Activated CD4-positive, alpha-beta T cell treated with anti-CD3 and anti-CD28 coated beads, Interleukin-2, amount 10 ng/mL, durations not matched to agents 24 days and 14 days (primary cell): Measurements from ENCODE around the gene C1QL3. TPM values are rescaled to one million over a fixed set of nuclear protein-coding genes. Genes with fewer than 3 reads are reported as not detected.

ENCODE experiments used
- DNase-seq: peaks from one replicate; pipeline ENCODE4 v3.0.0; 2022
- H3K27ac Mint-ChIP-seq: one replicate; pipeline ENCODE4 v1.8.0; 2022; ENCODE audit warnings: mild to moderate bottlenecking, mixed read lengths
- H3K27me3 Mint-ChIP-seq: one replicate; pipeline ENCODE4 v1.8.0; 2022; ENCODE audit warnings: mixed read lengths
- H3K36me3 Mint-ChIP-seq: one replicate; pipeline ENCODE4 v1.8.0; 2022; ENCODE audit warnings: low read depth, mild to moderate bottlenecking, mixed read lengths
- H3K4me1 Mint-ChIP-seq: one replicate; pipeline ENCODE4 v1.8.0; 2021; ENCODE audit warnings: mixed read lengths
- H3K4me3 Mint-ChIP-seq: one replicate; pipeline ENCODE4 v1.8.0; 2022; ENCODE audit warnings: mild to moderate bottlenecking, moderate library complexity, mixed read lengths
- H3K9me3 Mint-ChIP-seq: one replicate; pipeline ENCODE4 v1.8.0; 2021; ENCODE audit warnings: mixed read lengths
- intact Hi-C: fragments of 100-400 bp; cut with micrococcal nuclease; formaldehyde crosslinking; loops from one replicate; pipeline ENCODE4 v1.15.1; 2023
- total RNA-seq: library from RNA; stranded (reverse); gene quantifications from 2 replicates; pipeline ENCODE4 v1.2.3, GENCODE V29; 2022

The C1QL3 gene
- total RNA-seq, 1 donor from 2014 or later: not detected

DNA sequence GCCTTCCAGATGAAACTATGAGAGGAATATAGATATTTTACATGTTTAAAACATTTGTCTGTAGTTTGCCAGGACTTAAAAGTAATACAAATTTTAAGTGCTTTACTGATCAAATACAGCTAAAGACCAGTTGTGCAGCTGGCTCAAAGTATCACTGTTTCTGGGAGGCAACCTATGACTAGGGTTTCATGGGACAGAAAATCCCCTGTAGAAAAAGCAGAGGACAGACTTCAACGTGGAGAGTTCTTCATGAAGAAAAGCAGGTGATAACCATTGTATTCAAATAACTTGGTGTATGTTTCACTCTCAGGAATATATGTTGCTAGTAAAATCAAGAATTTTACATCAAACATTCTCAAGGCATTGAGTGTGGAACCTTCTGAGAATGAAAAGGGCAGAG is 43.9 kb downstream of the C1QL3 start:
- Mint-ChIP-seq H3K27me3 (no peaks in the 10 kb centered on the region), H3K4me1 (no peaks in the 10 kb centered on the region), H3K4me3 (no peak overlapping the region), H3K27ac (no peak overlapping the region), H3K9me3 (no peaks in the 10 kb centered on the region), H3K36me3 (no peaks in the 10 kb centered on the region)
- intact Hi-C loops: no loop called here
- DNase-seq: no peak

GRCh38 chr10:16472828-16473227 is 48.9 kb downstream of the C1QL3 start:
- Mint-ChIP-seq H3K4me3 (no peak overlapping the region), H3K27ac (no peak overlapping the region), H3K36me3 (peaks cover 11% of the 10 kb centered on the region), H3K4me1 (peaks cover 6% of the 10 kb centered on the region), H3K9me3 (no peaks in the 10 kb centered on the region), H3K27me3 (no peaks in the 10 kb centered on the region)
- no peak for DNase-seq
- intact Hi-C loops: no loop called here

- intact Hi-C loops: no loop called here
- no peak overlapping the region for H3K27ac Mint-ChIP-seq
Measured at GRCh38 chr10:16470747-16471146, 50.9 kb downstream of the C1QL3 start.

GRCh38 chr10:16466001-16466400 is 55.7 kb downstream of the C1QL3 start:
- intact Hi-C loops: no loop called here
- Mint-ChIP-seq H3K36me3 (peaks cover 25% of the 10 kb centered on the region), H3K4me3 (no peak overlapping the region), H3K9me3 (peaks cover 5% of the 10 kb centered on the region), H3K27ac (no peak overlapping the region), H3K4me1 (peaks cover 6% of the 10 kb centered on the region), H3K27me3 (no peaks in the 10 kb centered on the region)
- no peak for DNase-seq

More at GRCh38 chr10:16470747-16471146, 50.9 kb downstream of the C1QL3 start:
- Mint-ChIP-seq H3K27me3 (no peaks in the 10 kb centered on the region), H3K4me1 (peaks cover 6% of the 10 kb centered on the region), H3K36me3 (peaks cover 11% of the 10 kb centered on the region), H3K4me3 (no peak overlapping the region), H3K9me3 (no peaks in the 10 kb centered on the region)
- no peak for DNase-seq

Other genes starting within 250 kb of the C1QL3 start
- 16.7 and 17.8 TPM in 2 replicates for gene PTER, start 84.9 kb downstream of the C1QL3 start, total RNA-seq